SK-N-SH treated with all-trans-retinoic acid at 6 μM for 48 hours (cell line): ENCODE measurements around the gene METRNL.

Experiments used
- ATAC-seq: fragments of 200-7000 bp; cut with Tn5 transposase; 3 replicates; pipeline ENCODE4 v1.9.1; 2020; ENCODE audit warnings: mild to moderate bottlenecking, moderate library complexity
- ARNTL ChIP-seq: fragments of 450-650 bp; formaldehyde crosslinking; IDR thresholded peaks from 2 replicates; pipeline ENCODE4 v1.5.0; 2020; ENCODE audit warnings: low read depth, mild to moderate bottlenecking, moderate library complexity, borderline replicate concordance
- BACH2 ChIP-seq: fragments of 250-450 bp; sonication (Bioruptor Pico); IDR thresholded peaks from 2 replicates; pipeline ENCODE4 v1.9.0; 2021; ENCODE audit warnings: mild to moderate bottlenecking, borderline replicate concordance
- CSDC2 ChIP-seq: fragments of 250-450 bp; sonication (Bioruptor Pico); IDR thresholded peaks from 2 replicates; pipeline ENCODE4 v1.5.0; 2020; ENCODE audit warnings: mild to moderate bottlenecking, moderate library complexity
- GLIS3 ChIP-seq: fragments of 250-450 bp; sonication (Bioruptor Pico); IDR thresholded peaks from 2 replicates; pipeline ENCODE4 v1.5.0; 2020; ENCODE audit warnings: mild to moderate bottlenecking, moderate library complexity
- ISL1 ChIP-seq: fragments of 250-450 bp; sonication (Bioruptor Pico); IDR thresholded peaks from 2 replicates; pipeline ENCODE4 v2.1.2; 2022; ENCODE audit warnings: mild to moderate bottlenecking, moderate library complexity
- OSR1 ChIP-seq: fragments of 250-450 bp; sonication (Bioruptor Pico); IDR thresholded peaks from 2 replicates; pipeline ENCODE4 v1.8.0; 2022; ENCODE audit warnings: moderate library complexity, mild to moderate bottlenecking, inconsistent platforms
- PPARA ChIP-seq: fragments of 250-450 bp; sonication (Bioruptor Pico); IDR thresholded peaks from 2 replicates; pipeline ENCODE4 v1.5.0; 2020; ENCODE audit warnings: mild to moderate bottlenecking, borderline replicate concordance
- SNAI2 ChIP-seq: fragments of 250-450 bp; sonication (Bioruptor Pico); IDR thresholded peaks from 2 replicates; pipeline ENCODE4 v1.5.0; 2020; ENCODE audit warnings: mild to moderate bottlenecking, moderate library complexity
- TOX ChIP-seq: fragments of 250-450 bp; sonication (Bioruptor Pico); IDR thresholded peaks from 2 replicates; pipeline ENCODE4 v1.8.0; 2021; ENCODE audit warnings: mild to moderate bottlenecking, moderate library complexity, borderline replicate concordance
- ZC3H10 ChIP-seq: fragments of 250-450 bp; sonication (Bioruptor Pico); IDR thresholded peaks from 2 replicates; pipeline ENCODE4 v1.5.1; 2021; ENCODE audit warnings: mild to moderate bottlenecking, moderate library complexity
- ZFP3 ChIP-seq: fragments of 250-450 bp; sonication (Bioruptor Pico); IDR thresholded peaks from 2 replicates; pipeline ENCODE4 v1.5.0; 2020; ENCODE audit warnings: mild to moderate bottlenecking, moderate library complexity
- ZFP30 ChIP-seq: fragments of 450-650 bp; formaldehyde crosslinking; IDR thresholded peaks from 2 replicates; pipeline ENCODE4 v1.5.0; 2022; ENCODE audit warnings: mild to moderate bottlenecking, moderate library complexity
- ZNF565 ChIP-seq: fragments of 450-650 bp; formaldehyde crosslinking; conservative IDR thresholded peaks from 2 replicates; pipeline ENCODE4 v1.5.0; 2020; ENCODE audit warnings: low read depth, mild to moderate bottlenecking, moderate library complexity
- ZNF70 ChIP-seq: fragments of 450-650 bp; formaldehyde crosslinking; IDR thresholded peaks from 2 replicates; pipeline ENCODE4 v1.5.0; 2020; ENCODE audit warnings: mild to moderate bottlenecking, moderate library complexity
- TF ChIP-seq, protein P1 (sequence below): fragments of 250-450 bp; sonication (Bioruptor Pico); IDR thresholded peaks from 2 replicates; pipeline ENCODE4 v1.8.0; 2021; ENCODE audit warnings: low read depth, mild to moderate bottlenecking, moderate library complexity, borderline replicate concordance
- TF ChIP-seq, protein P2 (sequence below): fragments of 250-450 bp; sonication (Bioruptor Pico); IDR thresholded peaks from 2 replicates; pipeline ENCODE4 v1.5.1; 2021; ENCODE audit warnings: mild to moderate bottlenecking, moderate library complexity
- TF ChIP-seq, protein P3 (sequence below): fragments of 250-450 bp; sonication (Bioruptor Pico); IDR thresholded peaks from 2 replicates; pipeline ENCODE4 v1.5.0; 2020; ENCODE audit warnings: mild to moderate bottlenecking, moderate library complexity
- TF ChIP-seq, protein P4 (sequence below): fragments of 250-450 bp; sonication (Bioruptor Pico); IDR thresholded peaks from 2 replicates; pipeline ENCODE4 v1.5.1; 2020; ENCODE audit warnings: low read depth, mild to moderate bottlenecking, moderate library complexity
- TF ChIP-seq, protein P5 (sequence below): fragments of 250-450 bp; sonication (Bioruptor Pico); IDR thresholded peaks from 2 replicates; pipeline ENCODE4 v1.8.0; 2020; ENCODE audit warnings: mild to moderate bottlenecking, moderate library complexity, borderline replicate concordance

Gene METRNL

DNA sequence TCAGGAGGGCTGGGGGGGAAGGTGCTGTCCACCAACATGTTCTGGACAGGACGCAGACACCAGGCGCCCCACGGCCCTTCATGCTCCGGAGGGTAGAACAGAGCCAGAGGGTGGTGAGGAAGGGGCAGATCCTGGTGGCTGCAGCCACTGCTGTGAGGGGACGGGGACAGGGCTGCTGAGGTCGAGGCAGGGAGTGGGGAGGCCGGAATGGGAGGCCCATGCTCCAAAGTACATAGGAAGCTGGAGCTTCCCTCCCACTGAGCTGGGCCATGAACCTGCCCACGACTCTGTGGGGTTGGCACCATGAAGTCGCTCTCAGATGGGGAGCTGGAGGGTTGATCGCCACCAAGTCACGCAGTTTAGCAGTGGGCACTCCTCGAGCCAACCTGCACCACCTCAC lies 8.0 kb upstream of the METRNL start:
- TF ChIP-seq GLIS3 (CRISPR knock-in tag) = no peak
- no peak for TF ChIP-seq TOX (CRISPR knock-in tag)
- no peak for TF ChIP-seq ZNF565
- no peak for TF ChIP-seq ARNTL (CRISPR knock-in tag)
- TF ChIP-seq, all 23 proteins: peak for 0
- ATAC-seq = no peak

DNA sequence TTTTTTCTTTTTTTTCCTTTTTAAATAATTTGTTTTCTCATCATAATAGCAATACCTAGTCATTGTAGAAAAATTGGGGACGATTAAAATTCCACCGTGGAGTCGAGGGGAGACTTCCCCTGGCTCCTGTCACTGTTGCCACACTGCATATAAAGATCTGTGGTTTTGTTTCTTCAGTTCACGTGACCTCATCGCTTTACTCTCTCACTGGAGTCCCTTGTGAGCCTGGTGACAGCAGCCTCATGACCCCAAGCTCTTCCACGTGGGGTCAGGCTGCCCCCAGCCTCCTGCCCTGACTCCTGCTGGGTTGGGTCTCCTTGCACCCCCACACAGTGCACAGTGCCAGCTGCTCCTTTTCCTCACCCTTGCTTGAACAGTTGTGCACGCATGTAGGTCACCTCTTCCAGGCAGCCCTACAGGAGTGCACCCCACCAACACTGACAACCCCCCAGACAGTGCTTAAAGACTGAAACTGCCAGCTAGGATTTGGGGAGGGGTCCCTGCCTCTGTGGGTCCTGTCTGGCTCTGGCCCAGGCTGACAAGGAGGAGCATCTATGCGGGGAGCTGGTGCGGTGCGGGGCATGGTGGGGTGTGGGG lies 7.3 kb upstream of the METRNL start:
- no peak for TF ChIP-seq SNAI2
- no peak for TF ChIP-seq TOX (CRISPR knock-in tag)
- no peak for TF ChIP-seq CSDC2 (CRISPR knock-in tag)
- TF ChIP-seq BACH2 = no peak
- TF ChIP-seq, protein P1, sequence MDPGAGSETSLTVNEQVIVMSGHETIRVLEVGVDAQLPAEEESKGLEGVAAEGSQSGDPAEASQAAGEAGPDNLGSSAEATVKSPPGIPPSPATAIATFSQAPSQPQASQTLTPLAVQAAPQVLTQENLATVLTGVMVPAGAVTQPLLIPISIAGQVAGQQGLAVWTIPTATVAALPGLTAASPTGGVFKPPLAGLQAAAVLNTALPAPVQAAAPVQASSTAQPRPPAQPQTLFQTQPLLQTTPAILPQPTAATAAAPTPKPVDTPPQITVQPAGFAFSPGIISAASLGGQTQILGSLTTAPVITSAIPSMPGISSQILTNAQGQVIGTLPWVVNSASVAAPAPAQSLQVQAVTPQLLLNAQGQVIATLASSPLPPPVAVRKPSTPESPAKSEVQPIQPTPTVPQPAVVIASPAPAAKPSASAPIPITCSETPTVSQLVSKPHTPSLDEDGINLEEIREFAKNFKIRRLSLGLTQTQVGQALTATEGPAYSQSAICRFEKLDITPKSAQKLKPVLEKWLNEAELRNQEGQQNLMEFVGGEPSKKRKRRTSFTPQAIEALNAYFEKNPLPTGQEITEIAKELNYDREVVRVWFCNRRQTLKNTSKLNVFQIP (CRISPR knock-in tag) = no peak
- TF ChIP-seq ZC3H10 (CRISPR knock-in tag) = no peak
- TF ChIP-seq, protein P2, sequence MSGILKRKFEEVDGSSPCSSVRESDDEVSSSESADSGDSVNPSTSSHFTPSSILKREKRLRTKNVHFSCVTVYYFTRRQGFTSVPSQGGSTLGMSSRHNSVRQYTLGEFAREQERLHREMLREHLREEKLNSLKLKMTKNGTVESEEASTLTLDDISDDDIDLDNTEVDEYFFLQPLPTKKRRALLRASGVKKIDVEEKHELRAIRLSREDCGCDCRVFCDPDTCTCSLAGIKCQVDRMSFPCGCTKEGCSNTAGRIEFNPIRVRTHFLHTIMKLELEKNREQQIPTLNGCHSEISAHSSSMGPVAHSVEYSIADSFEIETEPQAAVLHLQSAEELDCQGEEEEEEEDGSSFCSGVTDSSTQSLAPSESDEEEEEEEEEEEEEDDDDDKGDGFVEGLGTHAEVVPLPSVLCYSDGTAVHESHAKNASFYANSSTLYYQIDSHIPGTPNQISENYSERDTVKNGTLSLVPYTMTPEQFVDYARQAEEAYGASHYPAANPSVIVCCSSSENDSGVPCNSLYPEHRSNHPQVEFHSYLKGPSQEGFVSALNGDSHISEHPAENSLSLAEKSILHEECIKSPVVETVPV (CRISPR knock-in tag) = no peak
- TF ChIP-seq ISL1 (CRISPR knock-in tag) = no peak
- TF ChIP-seq ARNTL (CRISPR knock-in tag) = no peak
- TF ChIP-seq ZFP30 = no peak

DNA sequence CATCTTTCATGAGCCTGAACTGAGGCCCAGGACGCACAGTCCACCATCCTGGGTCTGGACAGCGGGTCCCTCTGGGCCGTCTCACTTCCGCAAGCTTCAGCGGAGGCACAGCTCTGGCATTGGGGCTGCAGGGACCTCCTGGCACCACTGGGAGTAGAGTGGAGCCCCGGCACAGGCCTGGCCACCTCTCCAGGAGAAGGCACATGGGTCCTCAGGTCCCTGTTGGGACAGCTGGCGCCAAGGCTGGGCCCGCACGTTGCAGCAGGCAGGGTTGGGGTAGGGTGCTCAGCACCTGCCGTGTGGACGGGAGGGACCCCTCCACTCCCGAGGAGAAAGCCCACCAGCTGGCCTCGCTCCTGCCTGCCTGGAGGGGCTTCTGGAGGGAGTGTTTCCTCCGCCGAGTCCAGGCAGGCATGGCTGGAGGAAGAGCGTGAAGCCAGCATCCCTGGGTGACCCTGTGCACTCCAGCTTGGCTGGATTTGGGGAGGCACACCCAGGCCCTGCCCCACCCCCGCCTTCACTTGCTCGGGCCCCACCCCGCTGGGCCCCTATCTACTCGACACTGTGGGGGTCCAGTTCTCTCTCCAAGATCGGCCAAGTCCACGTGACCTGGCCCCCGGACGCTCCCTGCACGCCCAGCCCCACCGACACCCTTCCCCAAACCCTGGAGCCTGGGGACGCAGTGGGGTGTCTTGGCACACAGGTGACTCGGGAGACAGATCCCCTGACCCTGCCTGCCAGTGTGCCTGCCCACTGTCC lies 6.6 kb upstream of the METRNL start:
- ATAC-seq = no peak
- TF ChIP-seq PPARA (CRISPR knock-in tag) = no peak
- TF ChIP-seq CSDC2 (CRISPR knock-in tag) = no peak
- no peak for TF ChIP-seq TOX (CRISPR knock-in tag)
- no peak for TF ChIP-seq BACH2
- TF ChIP-seq, protein P3, sequence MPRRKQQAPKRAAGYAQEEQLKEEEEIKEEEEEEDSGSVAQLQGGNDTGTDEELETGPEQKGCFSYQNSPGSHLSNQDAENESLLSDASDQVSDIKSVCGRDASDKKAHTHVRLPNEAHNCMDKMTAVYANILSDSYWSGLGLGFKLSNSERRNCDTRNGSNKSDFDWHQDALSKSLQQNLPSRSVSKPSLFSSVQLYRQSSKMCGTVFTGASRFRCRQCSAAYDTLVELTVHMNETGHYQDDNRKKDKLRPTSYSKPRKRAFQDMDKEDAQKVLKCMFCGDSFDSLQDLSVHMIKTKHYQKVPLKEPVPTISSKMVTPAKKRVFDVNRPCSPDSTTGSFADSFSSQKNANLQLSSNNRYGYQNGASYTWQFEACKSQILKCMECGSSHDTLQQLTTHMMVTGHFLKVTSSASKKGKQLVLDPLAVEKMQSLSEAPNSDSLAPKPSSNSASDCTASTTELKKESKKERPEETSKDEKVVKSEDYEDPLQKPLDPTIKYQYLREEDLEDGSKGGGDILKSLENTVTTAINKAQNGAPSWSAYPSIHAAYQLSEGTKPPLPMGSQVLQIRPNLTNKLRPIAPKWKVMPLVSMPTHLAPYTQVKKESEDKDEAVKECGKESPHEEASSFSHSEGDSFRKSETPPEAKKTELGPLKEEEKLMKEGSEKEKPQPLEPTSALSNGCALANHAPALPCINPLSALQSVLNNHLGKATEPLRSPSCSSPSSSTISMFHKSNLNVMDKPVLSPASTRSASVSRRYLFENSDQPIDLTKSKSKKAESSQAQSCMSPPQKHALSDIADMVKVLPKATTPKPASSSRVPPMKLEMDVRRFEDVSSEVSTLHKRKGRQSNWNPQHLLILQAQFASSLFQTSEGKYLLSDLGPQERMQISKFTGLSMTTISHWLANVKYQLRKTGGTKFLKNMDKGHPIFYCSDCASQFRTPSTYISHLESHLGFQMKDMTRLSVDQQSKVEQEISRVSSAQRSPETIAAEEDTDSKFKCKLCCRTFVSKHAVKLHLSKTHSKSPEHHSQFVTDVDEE = no peak
- TF ChIP-seq, protein P4, sequence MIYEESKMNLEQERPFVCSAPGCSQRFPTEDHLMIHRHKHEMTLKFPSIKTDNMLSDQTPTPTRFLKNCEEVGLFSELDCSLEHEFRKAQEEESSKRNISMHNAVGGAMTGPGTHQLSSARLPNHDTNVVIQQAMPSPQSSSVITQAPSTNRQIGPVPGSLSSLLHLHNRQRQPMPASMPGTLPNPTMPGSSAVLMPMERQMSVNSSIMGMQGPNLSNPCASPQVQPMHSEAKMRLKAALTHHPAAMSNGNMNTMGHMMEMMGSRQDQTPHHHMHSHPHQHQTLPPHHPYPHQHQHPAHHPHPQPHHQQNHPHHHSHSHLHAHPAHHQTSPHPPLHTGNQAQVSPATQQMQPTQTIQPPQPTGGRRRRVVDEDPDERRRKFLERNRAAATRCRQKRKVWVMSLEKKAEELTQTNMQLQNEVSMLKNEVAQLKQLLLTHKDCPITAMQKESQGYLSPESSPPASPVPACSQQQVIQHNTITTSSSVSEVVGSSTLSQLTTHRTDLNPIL (CRISPR knock-in tag) = no peak
- TF ChIP-seq, protein P2 (CRISPR knock-in tag) = no peak
- TF ChIP-seq, protein P5, sequence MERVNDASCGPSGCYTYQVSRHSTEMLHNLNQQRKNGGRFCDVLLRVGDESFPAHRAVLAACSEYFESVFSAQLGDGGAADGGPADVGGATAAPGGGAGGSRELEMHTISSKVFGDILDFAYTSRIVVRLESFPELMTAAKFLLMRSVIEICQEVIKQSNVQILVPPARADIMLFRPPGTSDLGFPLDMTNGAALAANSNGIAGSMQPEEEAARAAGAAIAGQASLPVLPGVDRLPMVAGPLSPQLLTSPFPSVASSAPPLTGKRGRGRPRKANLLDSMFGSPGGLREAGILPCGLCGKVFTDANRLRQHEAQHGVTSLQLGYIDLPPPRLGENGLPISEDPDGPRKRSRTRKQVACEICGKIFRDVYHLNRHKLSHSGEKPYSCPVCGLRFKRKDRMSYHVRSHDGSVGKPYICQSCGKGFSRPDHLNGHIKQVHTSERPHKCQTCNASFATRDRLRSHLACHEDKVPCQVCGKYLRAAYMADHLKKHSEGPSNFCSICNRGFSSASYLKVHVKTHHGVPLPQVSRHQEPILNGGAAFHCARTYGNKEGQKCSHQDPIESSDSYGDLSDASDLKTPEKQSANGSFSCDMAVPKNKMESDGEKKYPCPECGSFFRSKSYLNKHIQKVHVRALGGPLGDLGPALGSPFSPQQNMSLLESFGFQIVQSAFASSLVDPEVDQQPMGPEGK = no peak
- no peak for TF ChIP-seq ZNF565
- TF ChIP-seq ZFP30 = no peak
- no peak for TF ChIP-seq GLIS3 (CRISPR knock-in tag)
- no peak for TF ChIP-seq ZFP3 (CRISPR knock-in tag)
- TF ChIP-seq ARNTL (CRISPR knock-in tag) = no peak
- TF ChIP-seq OSR1 (CRISPR knock-in tag) = no peak
- no peak for TF ChIP-seq ZNF70

More for the DNA sequence above, 7.3 kb upstream of the METRNL start:
- no peak for ATAC-seq
